HG03575 (cell line): ENCODE results near the gene ZGPAT.

Experiments used
- ATAC-seq: cut with Tn5 transposase; IDR thresholded peaks from one replicate; pipeline ENCODE4 v1.9.1; 2021; ENCODE audit not compliant: unreplicated experiment, insufficient number of reproducible peaks, low FRiP score; ENCODE audit errors: extremely low read depth

The ZGPAT gene

GRCh38 chr20:63675681-63676368 lies 32.0 kb upstream of the ZGPAT start:
- no peak for ATAC-seq

- no peak for ATAC-seq
Measured at GRCh38 chr20:63678071-63678470, 29.8 kb upstream of the ZGPAT start.

GRCh38 chr20:63678667-63679465 lies 29.0 kb upstream of the ZGPAT start:
- no peak for ATAC-seq

GRCh38 chr20:63679799-63680305 lies 28.0 kb upstream of the ZGPAT start:
- no peak for ATAC-seq

- no peak for ATAC-seq
Measured at GRCh38 chr20:63680427-63680826, 27.4 kb upstream of the ZGPAT start.

- ATAC-seq, result no peak
Measured at GRCh38 chr20:63680857-63681608, 26.8 kb upstream of the ZGPAT start.

- ATAC-seq, result no peak
Measured at GRCh38 chr20:63681609-63682142, 26.2 kb upstream of the ZGPAT start.

- ATAC-seq, result no peak
Measured at GRCh38 chr20:63682384-63683139, 25.3 kb upstream of the ZGPAT start.

GRCh38 chr20:63685269-63686026 lies 22.4 kb upstream of the ZGPAT start:
- ATAC-seq, result no peak

- ATAC-seq, result no peak
Measured at GRCh38 chr20:63686094-63686491, 21.7 kb upstream of the ZGPAT start.

GRCh38 chr20:63686492-63687321 lies 21.1 kb upstream of the ZGPAT start:
- no peak for ATAC-seq

GRCh38 chr20:63687419-63688178 lies 20.2 kb upstream of the ZGPAT start:
- ATAC-seq, result no peak

- ATAC-seq, result no peak
Measured at GRCh38 chr20:63688228-63689045, 19.4 kb upstream of the ZGPAT start.

- no peak for ATAC-seq
Measured at GRCh38 chr20:63689046-63690002, 18.5 kb upstream of the ZGPAT start.
